ENCODE measurements around the gene REX1BD. TPM values are rescaled to one million over a fixed set of nuclear protein-coding genes. Genes with fewer than 3 reads are reported as not detected.

The REX1BD gene
- polyA plus RNA-seq, 3 donors, result 83.7 to 141 (median 122) TPM

- peaks cover 11 to 26% of the 10 kb centered on the region in 2 donors for H3K4me1 ChIP-seq (ENCODE audit: control insufficient read depth in 1 of 2, insufficient read depth in 2 of 2, low read length in 2 of 2)
- H3K4me3 ChIP-seq (replicated peaks in 1 of 3; ENCODE audit: low read depth in 2 of 3, low read length in 3 of 3), result peak within 1 kb of the TSS; percentile 90 to 94 (median 92)
- peaks cover 0 to 3% of the 10 kb centered on the region in 2 donors for H3K27me3 ChIP-seq (ENCODE audit: control insufficient read depth in 2 of 2, insufficient read depth in 2 of 2, low read length in 2 of 2)
- peak within 1 kb of the TSS; percentile 91 for H2AFZ ChIP-seq (ENCODE audit: insufficient read depth, low read depth, low read length, poor library complexity, severe bottlenecking)
- peak within 1 kb of the TSS; percentile 98 for H3K4me2 ChIP-seq (replicated peaks; ENCODE audit: extremely low read depth, low read length, poor library complexity, severe bottlenecking)
- Mint-ChIP-seq H3K4me1 (peaks cover 25% of the 10 kb centered on the region), H3K27ac (peak within 1 kb of the TSS; percentile 76 to 99 (median 92)), H3K27me3 (ENCODE audit: low read depth in 3 of 3) (peaks cover 5 to 18% (median 16%) of the 10 kb centered on the region in 3 donors), H3K36me3 (peaks cover 0 to 6% of the 10 kb centered on the region in 2 donors), H3K4me3 (peak within 1 kb of the TSS; percentile 85 to 90), H3K9me3 (peaks cover 0 to 1% (median 0%) of the 10 kb centered on the region in 7 donors)
- no peaks in the 10 kb centered on the region for H3K9me3 ChIP-seq (replicated peaks in 1 of 2; ENCODE audit: control insufficient read depth in 1 of 2, insufficient read depth in 1 of 2, low read length in 2 of 2)
- H3K36me3 ChIP-seq (replicated peaks in 1 of 2; ENCODE audit: control insufficient read depth in 1 of 2, insufficient read depth in 2 of 2, low read length in 2 of 2), result no peaks in the 10 kb centered on the region
- no peak for DNase-seq
- intact Hi-C loops (cut with micrococcal nuclease), result loop anchor here (1.0 to 5.0 kb wide), 4 partner anchors 40 to 296 kb away; partner anchors contain the start of gene ELL (in 2 of the 2)
- H3K9ac ChIP-seq (ENCODE audit: insufficient read depth, low read length, poor library complexity, severe bottlenecking), result peak within 1 kb of the TSS; percentile 84
- no peak for TF ChIP-seq CTCF (IDR thresholded peaks at IDR 0.05)
- WGBS (ENCODE audit: insufficient coverage), result under 1% methylated on average over 45 of the region's 47 CpGs
- peaks cover 3% of the 10 kb centered on the region for H4K20me1 ChIP-seq (ENCODE audit: insufficient read depth, low read length)
- peak within 1 kb of the TSS; percentile 66 to 82 for H3K27ac ChIP-seq (ENCODE audit: low read depth in 1 of 2, low read length in 2 of 2)
- H3K79me2 ChIP-seq (ENCODE audit: insufficient read depth, low read length), result peaks cover 22% of the 10 kb centered on the region
Observed at GRCh38 chr19:18636969-18637629, 48.5 kb downstream of the REX1BD start, which contains the start of gene KLHL26. Gene KLHL26 (plus strand): TSS chr19:18637028. CDS start chr19:18637055, 27 bp downstream.

- H3K4me1 ChIP-seq (ENCODE audit: control insufficient read depth in 1 of 2, insufficient read depth in 2 of 2, low read length in 2 of 2), result peaks cover 11 to 26% of the 10 kb centered on the region in 2 donors
- Mint-ChIP-seq H3K4me1 (peaks cover 25% of the 10 kb centered on the region), H3K4me3 (peak overlapping the region; percentile 85 to 90), H3K9me3 (no peaks in the 10 kb centered on the region), H3K27ac (peak overlapping the region in 3 of 7 donors; percentile 83 to 92 (median 91)), H3K27me3 (ENCODE audit: low read depth in 3 of 3) (peaks cover 5 to 18% (median 16%) of the 10 kb centered on the region in 3 donors), H3K36me3 (peaks cover 0 to 6% of the 10 kb centered on the region in 2 donors)
- WGBS (ENCODE audit: insufficient coverage), result 96% methylated on average over 2 of the region's 3 CpGs
- intact Hi-C loops (cut with micrococcal nuclease), result loop anchor here in 1 of 2 donors (2.0 to 5.0 kb wide), 3 partner anchors 39 to 295 kb away; partner anchors contain the start of gene ELL
- TF ChIP-seq CTCF (IDR thresholded peaks at IDR 0.05), result no peak
- no peak for DNase-seq
- peak overlapping the region; percentile 98 for H3K4me2 ChIP-seq (replicated peaks; ENCODE audit: extremely low read depth, low read length, poor library complexity, severe bottlenecking)
- H3K9me3 ChIP-seq (replicated peaks in 1 of 2; ENCODE audit: control insufficient read depth in 1 of 2, insufficient read depth in 1 of 2, low read length in 2 of 2), result no peaks in the 10 kb centered on the region
- peaks cover 3% of the 10 kb centered on the region for H4K20me1 ChIP-seq (ENCODE audit: insufficient read depth, low read length)
- no peak overlapping the region for H3K27ac ChIP-seq (ENCODE audit: low read depth in 1 of 2, low read length in 2 of 2)
- peaks cover 23% of the 10 kb centered on the region for H3K79me2 ChIP-seq (ENCODE audit: insufficient read depth, low read length)
- peaks cover 0 to 3% of the 10 kb centered on the region in 2 donors for H3K27me3 ChIP-seq (ENCODE audit: control insufficient read depth in 2 of 2, insufficient read depth in 2 of 2, low read length in 2 of 2)
- no peaks in the 10 kb centered on the region for H3K36me3 ChIP-seq (replicated peaks in 1 of 2; ENCODE audit: control insufficient read depth in 1 of 2, insufficient read depth in 2 of 2, low read length in 2 of 2)
- H3K9ac ChIP-seq (ENCODE audit: insufficient read depth, low read length, poor library complexity, severe bottlenecking), result peak overlapping the region; percentile 84
- H2AFZ ChIP-seq (ENCODE audit: insufficient read depth, low read depth, low read length, poor library complexity, severe bottlenecking), result no peak overlapping the region
- peak overlapping the region in 1 of 3 experiments; percentile 92 for H3K4me3 ChIP-seq (replicated peaks in 1 of 3; ENCODE audit: low read depth in 2 of 3, low read length in 3 of 3)
Observed at GRCh38 chr19:18637673-18638630, 49.4 kb downstream of the REX1BD start.

All from CD14-positive monocyte (primary cell).